Measurements from ENCODE around the gene GFY.
A peak's percentile ranks its signal among the peaks of the same experiment; 100 is the strongest.
"Not testable (repeated sequence)": the region's sequence is repeated elsewhere in the genome, so short reads cannot be mapped to it uniquely, and the experiment has no call there.

Gene GFY

DNA sequence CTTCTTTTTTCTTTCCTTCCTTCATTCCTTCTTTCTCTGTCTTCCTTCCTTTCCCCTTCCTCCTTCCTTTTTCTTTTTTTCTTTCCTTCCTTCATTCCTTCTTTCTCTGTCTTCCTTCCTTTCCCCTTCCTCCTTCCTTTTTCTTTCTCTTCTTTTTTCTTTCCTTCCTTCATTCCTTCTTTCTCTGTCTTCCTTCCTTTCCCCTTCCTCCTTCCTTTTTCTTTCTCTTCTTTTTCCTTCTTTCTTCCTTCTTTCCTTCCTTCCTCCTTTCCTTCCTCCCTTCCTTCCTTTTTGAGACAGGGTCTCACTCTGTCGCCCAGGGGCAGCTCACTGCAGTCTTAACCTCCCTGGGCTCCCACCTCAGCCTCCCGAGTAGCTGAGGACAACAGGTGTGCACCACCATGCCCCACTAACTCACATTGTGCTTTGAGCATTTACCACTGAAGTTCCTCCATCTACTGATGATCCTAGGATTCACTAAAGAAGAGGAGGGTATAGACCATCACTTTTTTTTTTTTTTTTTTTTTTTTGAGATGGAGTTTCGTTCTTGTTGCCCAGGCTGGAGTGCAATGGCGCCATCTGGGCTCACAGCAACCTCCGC, 19.0 kb downstream of the GFY start:
- not testable (repeated sequence) for DNase-seq

DNA sequence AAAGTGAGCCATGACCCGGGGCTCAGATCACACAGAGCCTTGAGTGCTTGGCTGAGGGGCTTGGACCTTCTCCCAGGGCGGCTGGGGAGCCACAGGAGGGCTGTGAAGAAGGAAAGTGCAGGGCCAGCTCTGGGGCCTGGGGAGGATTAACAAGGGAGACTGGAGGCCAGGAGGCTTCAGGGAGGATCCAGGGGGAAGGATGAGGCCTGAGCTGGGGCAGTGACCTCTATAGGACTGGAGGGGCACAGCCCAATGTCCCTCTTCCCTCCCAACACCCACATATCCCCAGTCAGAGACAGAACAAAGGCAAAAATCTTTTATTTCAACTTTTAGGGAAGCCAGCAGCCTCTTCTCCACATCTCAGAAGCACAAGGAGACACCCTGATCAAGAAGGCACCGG, 20.8 kb downstream of the GFY start:
- no peak for DNase-seq

DNA sequence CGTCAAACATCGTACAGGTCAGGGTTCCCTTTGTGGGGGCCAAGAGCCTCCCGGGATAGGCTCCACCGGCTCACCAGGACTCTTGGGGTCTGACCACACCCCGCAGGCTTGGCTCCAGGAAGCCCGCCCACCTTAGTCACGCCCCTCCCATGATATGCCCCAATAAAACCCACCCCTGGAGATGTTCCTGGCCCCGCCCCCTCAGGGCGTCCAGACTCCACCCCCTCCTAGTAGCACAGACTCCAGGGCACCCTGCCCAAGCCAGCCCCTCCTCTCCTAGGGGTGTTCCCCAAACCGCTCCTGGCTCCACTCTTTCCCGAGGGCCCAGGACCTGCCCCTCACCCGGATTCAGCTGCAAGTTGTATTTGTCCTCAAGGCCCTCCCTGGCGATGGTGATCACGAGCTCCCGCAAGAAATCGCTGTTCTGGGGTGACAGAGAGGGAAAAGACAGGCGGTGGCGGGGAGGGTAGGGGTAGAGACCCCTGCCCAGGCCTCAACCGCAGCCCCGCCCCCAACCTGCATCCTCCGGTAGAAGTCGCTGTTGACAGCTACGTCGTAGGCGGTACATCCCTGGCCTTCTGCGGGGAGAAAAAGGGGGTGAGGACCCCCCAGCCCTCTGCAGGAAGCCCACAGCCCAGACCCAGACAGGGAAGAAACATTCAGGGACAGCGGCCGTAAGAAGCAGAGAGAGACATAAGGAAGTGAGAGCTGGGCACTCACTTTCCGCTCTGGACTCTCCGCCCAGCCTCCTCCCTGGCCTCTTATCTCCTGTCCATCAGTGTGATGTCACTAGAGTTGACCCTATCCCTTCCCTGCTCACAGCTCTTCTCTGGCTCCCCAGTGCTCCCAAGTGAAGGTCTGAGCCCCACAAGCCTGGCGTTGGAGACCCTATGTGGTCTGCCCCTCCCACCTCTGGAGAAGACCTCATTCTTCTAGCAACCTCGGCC, 22.6 kb downstream of the GFY start:
- DNase-seq, result no peak

DNA sequence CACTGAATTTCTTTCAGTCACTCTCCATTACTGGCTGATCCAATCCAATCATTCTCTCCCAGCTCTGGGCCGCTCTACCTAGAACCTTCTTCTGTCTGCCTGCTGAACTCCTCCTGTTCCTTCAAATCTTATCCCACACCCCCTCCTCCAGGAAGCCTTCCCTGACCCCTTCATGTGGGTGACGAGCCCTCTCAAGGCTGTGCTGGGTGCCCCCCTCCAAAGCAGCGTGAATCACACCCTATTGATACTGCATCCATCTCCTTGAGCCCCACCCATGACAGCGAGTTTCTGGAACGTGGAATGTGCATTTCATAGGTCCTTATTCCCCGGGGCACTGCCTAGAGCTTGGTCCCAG, 23.2 kb downstream of the GFY start:
- DNase-seq, result no peak

DNA sequence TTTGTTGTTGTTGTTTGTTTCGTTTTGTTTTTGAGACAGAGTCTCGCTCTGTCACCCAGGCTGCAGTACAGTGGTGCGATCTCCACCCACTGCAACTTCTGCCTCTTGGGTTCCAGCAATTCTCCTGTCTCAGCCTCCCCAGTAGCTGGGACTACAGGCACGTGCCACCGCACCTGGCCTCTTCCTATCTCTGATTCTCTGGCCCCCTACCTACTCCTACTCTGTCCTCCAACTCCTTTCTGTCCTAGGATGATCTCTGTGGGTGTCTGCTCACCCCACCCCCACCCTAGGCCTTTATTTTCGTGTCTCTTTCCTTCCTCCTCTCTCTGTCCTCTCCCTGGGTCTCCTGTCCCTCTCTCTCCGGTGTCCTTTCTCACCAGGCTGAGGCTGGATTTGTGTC, 25.2 kb downstream of the GFY start:
- DNase-seq, result no peak

GRCh38 chr19:49451430-49452181, 26.4 kb downstream of the GFY start, which contains the start of gene PIH1D1:
Gene PIH1D1, minus strand, starts transcription at chr19:49451814. Its CDS starts 240 bp downstream, at chr19:49451574.
- peak; percentile 98 for DNase-seq

- peak; percentile 97 for DNase-seq
Measured at GRCh38 chr19:49453013-49453756, 28.0 kb downstream of the GFY start, which contains the start of gene ALDH16A1. Gene ALDH16A1, plus strand, starts transcription at chr19:49453225. Its CDS starts 107 bp downstream, at chr19:49453332.

DNA sequence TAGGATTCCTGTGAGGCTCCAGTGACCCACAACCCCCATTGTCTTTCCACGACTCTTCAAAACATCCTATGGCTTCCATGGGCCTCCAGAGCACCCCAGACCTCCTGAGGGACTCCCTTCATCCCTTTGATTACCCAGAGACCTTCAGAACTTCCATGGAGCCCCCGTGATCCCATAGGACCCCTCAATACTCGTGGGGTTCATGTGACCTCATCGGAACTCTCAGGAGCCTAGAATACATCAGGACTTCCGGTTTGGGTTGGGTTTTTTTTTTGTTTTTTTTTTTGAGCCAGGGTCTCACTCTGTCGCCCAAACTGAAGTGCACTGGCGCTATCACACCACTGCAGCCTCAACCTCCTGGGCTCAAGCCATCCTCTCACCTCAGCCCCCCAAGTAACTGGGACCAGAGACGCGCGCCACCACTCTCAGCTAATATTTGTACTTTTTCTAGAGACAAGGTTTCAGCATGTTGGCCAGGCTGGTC, 28.6 kb downstream of the GFY start:
- DNase-seq, result no peak

- DNase-seq, result no peak
Measured at GRCh38 chr19:49455773-49456172, 30.6 kb downstream of the GFY start.

GRCh38 chr19:49456326-49456725, 31.1 kb downstream of the GFY start:
- no peak for DNase-seq

- no peak for DNase-seq
Measured at GRCh38 chr19:49458567-49458903, 33.3 kb downstream of the GFY start.

GRCh38 chr19:49459388-49459787, 34.2 kb downstream of the GFY start:
- DNase-seq, result no peak

- not testable (repeated sequence) for DNase-seq
Measured at GRCh38 chr19:49461130-49461529, 35.9 kb downstream of the GFY start.

DNA sequence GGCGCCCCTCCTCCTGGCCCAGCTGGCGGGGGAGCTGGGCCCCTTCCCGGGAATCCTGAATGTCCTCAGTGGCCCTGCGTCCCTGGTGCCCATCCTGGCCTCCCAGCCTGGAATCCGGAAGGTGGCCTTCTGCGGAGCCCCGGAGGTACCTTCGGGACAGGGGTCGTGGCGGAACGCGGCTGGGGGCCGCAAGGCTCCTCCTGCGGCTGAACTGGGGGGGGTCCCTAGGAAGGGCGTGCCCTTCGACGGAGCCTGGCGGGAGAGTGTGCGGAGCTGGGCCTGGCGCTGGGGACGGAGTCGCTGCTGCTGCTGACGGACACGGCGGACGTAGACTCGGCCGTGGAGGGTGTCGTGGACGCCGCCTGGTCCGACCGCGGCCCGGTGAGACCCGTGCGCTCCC, 36.5 kb downstream of the GFY start:
- DNase-seq, result no peak

GRCh38 chr19:49462492-49462891, 37.3 kb downstream of the GFY start:
- DNase-seq, result no peak

DNA sequence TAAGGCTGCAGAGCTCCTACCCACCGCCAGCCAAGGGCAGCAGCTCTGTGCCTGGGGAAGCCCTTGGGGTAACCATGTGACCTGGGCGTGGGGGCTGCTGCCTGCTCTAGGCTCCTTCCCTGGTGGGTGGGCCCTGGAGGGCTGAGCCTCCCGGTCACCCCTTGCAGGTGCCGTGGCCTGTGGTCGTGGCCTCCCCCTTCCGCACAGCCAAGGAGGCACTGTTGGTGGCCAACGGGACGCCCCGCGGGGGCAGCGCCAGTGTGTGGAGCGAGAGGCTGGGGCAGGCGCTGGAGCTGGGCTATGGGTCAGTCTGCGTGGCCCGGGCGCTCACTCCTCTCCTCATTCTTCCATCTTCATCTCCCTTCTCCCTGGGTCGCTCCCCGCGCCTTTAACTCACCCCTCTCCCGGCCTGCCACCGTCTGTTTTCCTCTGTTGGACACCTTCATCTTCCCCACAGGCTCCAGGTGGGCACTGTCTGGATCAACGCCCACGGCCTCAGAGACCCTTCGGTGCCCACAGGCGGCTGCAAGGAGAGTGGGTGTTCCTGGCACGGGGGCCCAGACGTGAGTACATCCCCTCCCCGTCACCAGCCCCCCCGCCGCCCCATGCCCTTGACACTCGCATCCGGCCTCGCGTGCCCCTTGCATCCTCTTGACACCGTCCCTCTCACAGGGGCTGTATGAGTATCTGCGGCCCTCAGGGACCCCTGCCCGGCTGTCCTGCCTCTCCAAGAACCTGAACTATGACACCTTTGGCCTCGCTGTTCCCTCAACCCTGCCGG, 39.0 kb downstream of the GFY start:
- DNase-seq, result no peak

DNA sequence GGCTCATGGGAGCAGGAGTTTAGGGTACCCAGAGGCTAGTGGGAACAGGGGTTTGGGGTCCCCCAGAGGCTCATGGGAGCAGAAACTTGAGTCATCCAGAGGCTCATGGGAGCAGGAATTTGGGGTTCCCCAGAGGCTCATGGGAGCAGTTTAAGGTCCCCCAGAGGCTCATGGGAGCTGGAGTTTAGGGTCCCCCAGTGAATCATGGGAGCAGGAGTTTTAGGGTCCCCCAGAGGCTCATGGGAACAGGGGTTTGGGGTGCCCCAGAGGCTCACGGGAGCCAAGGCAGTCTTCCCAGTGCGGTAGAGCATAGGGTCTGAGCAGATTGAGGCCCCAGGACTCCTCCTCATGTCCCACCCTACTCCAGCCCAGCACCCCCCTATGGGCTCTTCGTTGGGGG, 40.2 kb downstream of the GFY start:
- no peak for DNase-seq

DNA sequence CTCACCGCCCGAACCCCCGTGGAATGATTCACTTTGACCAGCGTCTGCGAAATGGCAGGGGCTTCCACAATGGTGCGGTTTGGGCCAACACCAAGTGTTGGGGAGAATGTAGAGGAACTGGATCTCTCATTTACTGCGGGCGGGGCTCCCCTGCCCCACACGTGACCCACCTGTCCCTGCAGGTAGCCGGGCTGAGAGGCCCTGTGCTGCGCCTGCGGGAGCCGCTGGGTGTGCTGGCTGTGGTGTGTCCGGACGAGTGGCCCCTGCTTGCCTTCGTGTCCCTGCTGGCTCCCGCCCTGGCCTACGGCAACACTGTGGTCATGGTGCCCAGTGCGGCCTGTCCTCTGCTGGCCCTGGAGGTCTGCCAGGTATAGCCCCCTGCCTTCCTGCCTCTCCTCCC, 43.0 kb downstream of the GFY start:
- DNase-seq, result no peak

DNA sequence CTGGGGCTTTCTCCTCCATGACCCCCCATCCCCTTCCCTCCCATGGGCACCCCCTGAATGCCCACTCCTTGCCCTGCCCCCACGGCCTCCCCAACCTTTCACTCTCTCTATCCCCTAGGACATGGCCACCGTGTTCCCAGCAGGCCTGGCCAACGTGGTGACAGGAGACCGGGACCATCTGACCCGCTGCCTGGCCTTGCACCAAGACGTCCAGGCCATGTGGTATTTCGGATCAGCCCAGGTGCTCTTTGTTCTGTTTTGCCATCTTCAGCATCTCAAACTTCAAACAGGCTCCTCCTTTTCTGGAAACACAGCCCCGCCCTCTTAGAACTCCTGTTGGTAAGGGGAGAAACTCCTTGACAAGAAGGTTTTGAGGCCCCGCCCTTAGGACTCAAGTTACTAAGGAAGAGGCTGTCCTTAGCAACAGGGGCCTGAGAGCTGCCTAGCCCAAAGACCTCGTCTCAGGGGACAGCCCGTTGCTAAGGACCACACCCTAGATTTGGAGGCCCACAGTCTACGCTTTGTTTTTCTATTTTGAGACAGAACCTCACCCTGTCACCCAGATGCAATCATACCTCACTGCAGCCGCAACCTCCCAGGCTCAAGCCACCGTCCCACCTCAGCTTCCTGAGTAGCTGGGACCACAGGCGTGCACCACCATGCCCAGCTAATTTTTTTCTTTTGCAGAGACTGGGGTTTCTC, 43.7 kb downstream of the GFY start:
- no peak for DNase-seq

DNA sequence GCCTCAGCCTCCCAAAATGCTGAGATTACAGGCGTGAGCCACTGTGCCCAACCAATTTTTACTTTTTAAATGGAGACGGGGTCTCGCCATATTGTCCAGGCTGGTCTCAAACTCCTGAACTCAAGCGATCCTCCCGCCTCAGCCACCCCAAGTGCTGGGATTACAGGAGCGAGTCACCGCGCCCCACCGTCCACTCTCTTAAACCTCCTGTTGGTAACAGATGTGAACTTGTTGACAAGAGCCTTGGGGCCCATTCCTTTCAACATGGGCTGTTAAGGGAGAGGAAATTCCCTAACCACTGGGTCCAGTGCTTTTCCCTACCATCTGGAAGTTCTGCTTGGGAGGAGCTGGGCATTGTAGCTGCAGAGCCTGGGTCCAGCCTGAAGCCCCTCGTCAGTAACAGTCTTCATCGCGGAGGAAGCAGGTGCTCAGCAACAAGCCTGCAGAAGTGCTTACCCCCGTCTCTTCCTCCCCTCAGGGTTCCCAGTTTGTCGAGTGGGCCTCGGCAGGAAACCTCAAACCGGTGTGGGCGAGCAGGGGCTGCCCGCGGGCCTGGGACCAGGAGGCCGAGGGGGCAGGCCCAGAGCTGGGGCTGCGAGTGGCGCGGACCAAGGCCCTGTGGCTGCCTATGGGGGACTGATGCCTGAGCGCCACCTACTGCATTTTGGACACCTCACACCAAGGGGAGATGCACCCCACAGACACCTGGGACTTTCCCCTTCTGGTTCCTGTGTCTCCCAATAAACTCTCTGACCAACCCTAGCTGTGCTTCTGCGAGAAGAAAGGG, 44.8 kb downstream of the GFY start:
- no peak for DNase-seq
